Muscle of leg (tissue), 11 donors: Measurements from ENCODE around the gene EPB41L1. TPM values are rescaled to one million over a fixed set of nuclear protein-coding genes. Genes with fewer than 3 reads are reported as not detected.

Experiments
- DNase-seq: peaks from one replicate; pipeline ENCODE4 v3.0.0; 2013
- H3K27ac ChIP-seq: one replicate; pipeline ENCODE4 v1.5.1; 2013; ENCODE audit warnings: mild to moderate bottlenecking, low read length, control low read depth
- H3K27me3 ChIP-seq: one replicate; pipeline ENCODE4 v1.6.1; 2013; ENCODE audit warnings: low read length; ENCODE audit not compliant: control insufficient read depth, insufficient read depth
- H3K36me3 ChIP-seq: one replicate; pipeline ENCODE4 v1.6.1; 2013; ENCODE audit warnings: low read length; ENCODE audit not compliant: control insufficient read depth, insufficient read depth
- H3K4me1 ChIP-seq: one replicate; pipeline ENCODE4 v1.6.1; 2013; ENCODE audit warnings: low read length; ENCODE audit not compliant: control insufficient read depth, insufficient read depth
- H3K4me3 ChIP-seq: one replicate; pipeline ENCODE4 v1.5.1; 2013; ENCODE audit warnings: low read length, control low read depth
- H3K9me3 ChIP-seq: replicated peaks from 2 replicates; pipeline ENCODE4 v1.6.1; 2013; ENCODE audit warnings: low read depth, low read length; ENCODE audit not compliant: control insufficient read depth
- WGBS: methylation state at CpG from one replicate; pipeline ENCODE4 v1.1.5; 2013; ENCODE audit warnings: missing lambda C conversion rate; ENCODE audit not compliant: insufficient coverage; 5-methylcytosine and 5-hydroxymethylcytosine counted together
- polyA plus RNA-seq, 8 donors: library from polyadenylated mRNA; unstranded; fragments of 120-200 nt; gene quantifications; one replicate each; pipeline versions ENCODE4 v1.2.1 to v1.2.3, GENCODE V29; 2013; ENCODE audit warnings: inconsistent platforms in 1 of 8, low replicate concordance in 1 of 8; ENCODE audit not compliant: insufficient read length in 8 of 8, insufficient read depth in 1 of 8
- total RNA-seq: library from RNA; stranded (reverse); fragments of 120-200 nt; gene quantifications from one replicate; pipeline ENCODE4 v1.2.4, GENCODE V29; 2013

The EPB41L1 gene
- total and polyA plus RNA-seq, 9 donors, result 14.3 to 37.6 (median 25.1) TPM

GRCh38 chr20:36203861-36204260, 49.3 kb downstream of the EPB41L1 start:
- no peak for DNase-seq
- Histone ChIP-seq H3K36me3 (peaks cover 16% of the 10 kb centered on the region), H3K9me3 (no peaks in the 10 kb centered on the region), H3K27me3 (no peaks in the 10 kb centered on the region), H3K27ac (no peak overlapping the region), H3K4me1 (no peaks in the 10 kb centered on the region), H3K4me3 (no peak overlapping the region)
- WGBS, result 80% methylated on average over 1 of the region's 3 CpGs

- H3K36me3 ChIP-seq, result peaks cover 21% of the 10 kb centered on the region
- DNase-seq, result no peak
- no CpG with 5 or more reads among the region's 3 CpGs for WGBS
These were observed 50.5 kb downstream of the EPB41L1 start for GRCh38 chr20:36205026-36205425.

GRCh38 chr20:36206068-36206467, 51.5 kb downstream of the EPB41L1 start:
- no peaks in the 10 kb centered on the region for H3K27me3 ChIP-seq
- H3K4me1 ChIP-seq, result no peaks in the 10 kb centered on the region
- 76% methylated on average over 8 of the region's 9 CpGs for WGBS
- H3K36me3 ChIP-seq, result peaks cover 21% of the 10 kb centered on the region
- DNase-seq, result no peak
- H3K9me3 ChIP-seq, result no peaks in the 10 kb centered on the region
- H3K4me3 ChIP-seq, result no peak overlapping the region
- no peak overlapping the region for H3K27ac ChIP-seq

More at GRCh38 chr20:36205026-36205425, 50.5 kb downstream of the EPB41L1 start:
- Histone ChIP-seq H3K9me3 (no peaks in the 10 kb centered on the region), H3K27me3 (no peaks in the 10 kb centered on the region), H3K4me1 (no peaks in the 10 kb centered on the region), H3K27ac (no peak overlapping the region), H3K4me3 (no peak overlapping the region)

GRCh38 chr20:36206641-36207040, 52.1 kb downstream of the EPB41L1 start:
- H3K27me3 ChIP-seq, result no peaks in the 10 kb centered on the region
- H3K27ac ChIP-seq, result no peak overlapping the region
- no peaks in the 10 kb centered on the region for H3K9me3 ChIP-seq
- no peaks in the 10 kb centered on the region for H3K4me1 ChIP-seq
- H3K4me3 ChIP-seq, result no peak overlapping the region
- 71% methylated on average over 6 of the region's 9 CpGs for WGBS
- no peak for DNase-seq
- H3K36me3 ChIP-seq, result peaks cover 21% of the 10 kb centered on the region

GRCh38 chr20:36207602-36208001, 53.1 kb downstream of the EPB41L1 start:
- H3K4me1 ChIP-seq, result no peaks in the 10 kb centered on the region
- peaks cover 24% of the 10 kb centered on the region for H3K36me3 ChIP-seq
- DNase-seq, result no peak
- H3K9me3 ChIP-seq, result no peaks in the 10 kb centered on the region
- no peak overlapping the region for H3K27ac ChIP-seq
- 82% methylated on average over 11 of the region's 11 CpGs for WGBS
- no peaks in the 10 kb centered on the region for H3K27me3 ChIP-seq
- H3K4me3 ChIP-seq, result no peak overlapping the region

GRCh38 chr20:36208257-36208656, 53.7 kb downstream of the EPB41L1 start:
- H3K36me3 ChIP-seq, result peaks cover 24% of the 10 kb centered on the region
- DNase-seq, result no peak

GRCh38 chr20:36210436-36211021, 56.0 kb downstream of the EPB41L1 start:
- no peak overlapping the region for H3K27ac ChIP-seq
- H3K4me1 ChIP-seq, result no peaks in the 10 kb centered on the region
- no peak for DNase-seq
- WGBS, result 31% methylated on average over 1 of the region's 5 CpGs
- no peak overlapping the region for H3K4me3 ChIP-seq
- H3K27me3 ChIP-seq, result no peaks in the 10 kb centered on the region
- peaks cover 30% of the 10 kb centered on the region for H3K36me3 ChIP-seq
- no peaks in the 10 kb centered on the region for H3K9me3 ChIP-seq

More at GRCh38 chr20:36208257-36208656, 53.7 kb downstream of the EPB41L1 start:
- no peak overlapping the region for H3K4me3 ChIP-seq
- no peak overlapping the region for H3K27ac ChIP-seq
- no peaks in the 10 kb centered on the region for H3K4me1 ChIP-seq
- 71% methylated on average over 7 of the region's 10 CpGs for WGBS
- no peaks in the 10 kb centered on the region for H3K27me3 ChIP-seq
- H3K9me3 ChIP-seq, result no peaks in the 10 kb centered on the region

- H3K4me1 ChIP-seq, result no peaks in the 10 kb centered on the region
- H3K27ac ChIP-seq, result no peak overlapping the region
- WGBS, result no CpG with 5 or more reads among the region's 2 CpGs
- H3K4me3 ChIP-seq, result no peak overlapping the region
- H3K36me3 ChIP-seq, result peaks cover 19% of the 10 kb centered on the region
- no peak for DNase-seq
- no peaks in the 10 kb centered on the region for H3K27me3 ChIP-seq
- no peaks in the 10 kb centered on the region for H3K9me3 ChIP-seq
These were observed 58.8 kb downstream of the EPB41L1 start for GRCh38 chr20:36213362-36213761.

GRCh38 chr20:36214684-36215256, 60.2 kb downstream of the EPB41L1 start:
- Histone ChIP-seq H3K4me3 (no peak overlapping the region), H3K27me3 (no peaks in the 10 kb centered on the region), H3K4me1 (no peaks in the 10 kb centered on the region), H3K36me3 (peaks cover 25% of the 10 kb centered on the region), H3K9me3 (no peaks in the 10 kb centered on the region), H3K27ac (no peak overlapping the region)
- DNase-seq, result peak; percentile 25
- WGBS, result 13% methylated on average over 1 of the region's 5 CpGs

GRCh38 chr20:36215778-36216177, 61.2 kb downstream of the EPB41L1 start:
- no peaks in the 10 kb centered on the region for H3K4me1 ChIP-seq
- H3K36me3 ChIP-seq, result peaks cover 24% of the 10 kb centered on the region
- WGBS, result 91% methylated on average over 3 of the region's 4 CpGs
- H3K27ac ChIP-seq, result no peak overlapping the region
- no peaks in the 10 kb centered on the region for H3K27me3 ChIP-seq
- H3K4me3 ChIP-seq, result no peak overlapping the region
- H3K9me3 ChIP-seq, result no peaks in the 10 kb centered on the region
- no peak for DNase-seq
